Measurements from ENCODE around the gene DHFR2. TPM values are rescaled to one million over a fixed set of nuclear protein-coding genes. Genes with fewer than 3 reads are reported as not detected.

The DHFR2 gene
- total RNA-seq, 1 donor, result 4.7 TPM

GRCh38 chr3:94020293-94020692 lies 42.4 kb downstream of the DHFR2 start:
- DNase-seq (ENCODE audit: low read depth), result no peak
- no peak overlapping the region for H3K4me3 ChIP-seq (ENCODE audit: low read depth, low read length)
- TF ChIP-seq CTCF (IDR thresholded peaks at IDR 0.05; ENCODE audit: insufficient read depth, low read depth, low read length), result no peak

- H3K4me3 ChIP-seq (ENCODE audit: low read depth, low read length), result no peak overlapping the region
- TF ChIP-seq CTCF (IDR thresholded peaks at IDR 0.05; ENCODE audit: insufficient read depth, low read depth, low read length), result no peak
- no peak for DNase-seq (ENCODE audit: low read depth)
Observed at GRCh38 chr3:94019659-94020058, 43.1 kb downstream of the DHFR2 start.

GRCh38 chr3:94015025-94015424 lies 47.7 kb downstream of the DHFR2 start:
- H3K4me3 ChIP-seq (ENCODE audit: low read depth, low read length), result no peak overlapping the region
- no peak for TF ChIP-seq CTCF (IDR thresholded peaks at IDR 0.05; ENCODE audit: insufficient read depth, low read depth, low read length)
- no peak for DNase-seq (ENCODE audit: low read depth)

- no peak for DNase-seq (ENCODE audit: low read depth)
- no peak overlapping the region for H3K4me3 ChIP-seq (ENCODE audit: low read depth, low read length)
- TF ChIP-seq CTCF (IDR thresholded peaks at IDR 0.05; ENCODE audit: insufficient read depth, low read depth, low read length), result no peak
Observed at GRCh38 chr3:94012185-94012584, 50.5 kb downstream of the DHFR2 start.

GRCh38 chr3:94011233-94011711 lies 51.4 kb downstream of the DHFR2 start:
- DNase-seq (ENCODE audit: low read depth), result no peak
- H3K4me3 ChIP-seq (ENCODE audit: low read depth, low read length), result no peak overlapping the region
- TF ChIP-seq CTCF (IDR thresholded peaks at IDR 0.05; ENCODE audit: insufficient read depth, low read depth, low read length), result no peak

- no peak for TF ChIP-seq CTCF (IDR thresholded peaks at IDR 0.05; ENCODE audit: insufficient read depth, low read depth, low read length)
- no peak for DNase-seq (ENCODE audit: low read depth)
- no peak overlapping the region for H3K4me3 ChIP-seq (ENCODE audit: low read depth, low read length)
Observed at GRCh38 chr3:94009608-94010007, 53.1 kb downstream of the DHFR2 start.

GRCh38 chr3:94008253-94008652 lies 54.5 kb downstream of the DHFR2 start:
- DNase-seq (ENCODE audit: low read depth), result no peak
- no peak overlapping the region for H3K4me3 ChIP-seq (ENCODE audit: low read depth, low read length)
- no peak for TF ChIP-seq CTCF (IDR thresholded peaks at IDR 0.05; ENCODE audit: insufficient read depth, low read depth, low read length)

All from fibroblast of villous mesenchyme (primary cell).